Right lobe of liver (tissue), 4 donors: ENCODE results near the gene CEP89.

Source experiments
- POLR2A ChIP-seq: fragments of 450-650 bp; IDR thresholded peaks from one replicate; pipeline ENCODE4 v1.6.1; 2017; ENCODE audit warnings: antibody characterized with exemption, mild to moderate bottlenecking
- TF ChIP-seq, protein P1 (sequence below), 4 donors: fragments of 200-600 bp in 3 of 4; fragments of 450-650 bp in 1 of 4; IDR thresholded peaks; one replicate each; pipeline versions ENCODE4 v1.5.1 to v1.8.0; 2016 to 2022; ENCODE audit warnings: antibody characterized with exemption in 4 of 4, mild to moderate bottlenecking in 2 of 4
- donor health status: DM: no; HTN: no; CAD: no.
- donor health status: DM: no; HTN: no; CAD: no.
- donor health status: DM: no; HTN: yes; CAD: no.

DNA sequence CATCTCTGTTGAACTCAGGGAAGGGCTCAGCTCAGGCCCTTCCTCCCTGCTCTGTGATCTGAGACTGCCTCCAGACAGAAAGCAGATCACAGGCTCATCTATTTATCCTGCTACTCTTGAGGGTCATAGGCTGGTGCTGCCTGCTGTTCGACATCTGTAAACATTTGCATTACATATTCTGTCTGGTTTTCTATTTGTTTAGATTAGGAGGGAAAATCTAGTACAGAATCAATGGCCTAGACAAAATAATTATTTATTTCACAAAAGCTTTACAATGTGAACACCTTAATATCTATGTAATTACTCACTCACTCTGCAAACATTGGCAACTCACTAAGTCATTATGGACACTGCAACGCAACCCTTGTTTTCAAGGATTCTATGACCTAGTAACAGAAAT is 43.0 kb downstream of the CEP89 start:
- TF ChIP-seq, protein P1, sequence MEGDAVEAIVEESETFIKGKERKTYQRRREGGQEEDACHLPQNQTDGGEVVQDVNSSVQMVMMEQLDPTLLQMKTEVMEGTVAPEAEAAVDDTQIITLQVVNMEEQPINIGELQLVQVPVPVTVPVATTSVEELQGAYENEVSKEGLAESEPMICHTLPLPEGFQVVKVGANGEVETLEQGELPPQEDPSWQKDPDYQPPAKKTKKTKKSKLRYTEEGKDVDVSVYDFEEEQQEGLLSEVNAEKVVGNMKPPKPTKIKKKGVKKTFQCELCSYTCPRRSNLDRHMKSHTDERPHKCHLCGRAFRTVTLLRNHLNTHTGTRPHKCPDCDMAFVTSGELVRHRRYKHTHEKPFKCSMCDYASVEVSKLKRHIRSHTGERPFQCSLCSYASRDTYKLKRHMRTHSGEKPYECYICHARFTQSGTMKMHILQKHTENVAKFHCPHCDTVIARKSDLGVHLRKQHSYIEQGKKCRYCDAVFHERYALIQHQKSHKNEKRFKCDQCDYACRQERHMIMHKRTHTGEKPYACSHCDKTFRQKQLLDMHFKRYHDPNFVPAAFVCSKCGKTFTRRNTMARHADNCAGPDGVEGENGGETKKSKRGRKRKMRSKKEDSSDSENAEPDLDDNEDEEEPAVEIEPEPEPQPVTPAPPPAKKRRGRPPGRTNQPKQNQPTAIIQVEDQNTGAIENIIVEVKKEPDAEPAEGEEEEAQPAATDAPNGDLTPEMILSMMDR (IDR thresholded peaks at IDR 0.05): no peak
- no peak for TF ChIP-seq POLR2A
